Right atrium auricular region (tissue), 2 donors: ENCODE results near the gene GGTA1. TPM values are rescaled to one million over a fixed set of nuclear protein-coding genes. Genes with fewer than 3 reads are reported as not detected.

Experiments
- DNase-seq: peaks from one replicate; pipeline ENCODE4 v3.0.0-alpha.2; 2019; ENCODE audit warnings: low spot score
- H3K27ac ChIP-seq, 2 donors: fragments of 200-600 bp; sonication (generic); 1 replicate in 1 of 2; 2 replicates in 1 of 2; pipeline ENCODE4 v1.5.1; 2016 to 2019
- H3K27me3 ChIP-seq, 2 donors: fragments of 200-600 bp; sonication (generic); one replicate each; pipeline versions ENCODE4 v1.5.1 to v1.6.0; 2017 to 2019
- H3K36me3 ChIP-seq: fragments of 200-600 bp; sonication (generic); one replicate; pipeline ENCODE4 v1.5.1; 2016
- H3K4me1 ChIP-seq, 2 donors: fragments of 200-600 bp; sonication (generic); one replicate each; pipeline versions ENCODE4 v1.5.1 to v1.6.0; 2017 to 2019
- H3K4me3 ChIP-seq, 2 donors: fragments of 200-600 bp; sonication (generic); 1 replicate in 1 of 2; 2 replicates in 1 of 2; pipeline ENCODE4 v1.5.1; 2017 to 2019; ENCODE audit warnings: mild to moderate bottlenecking in 1 of 2, moderate library complexity in 1 of 2
- H3K9me3 ChIP-seq, 2 donors: fragments of 200-600 bp; sonication (generic); one replicate each; pipeline ENCODE4 v1.5.1; 2019
- CTCF ChIP-seq, 2 donors: fragments of 200-600 bp; sonication (generic); IDR thresholded peaks; one replicate each; pipeline ENCODE4 v1.5.1; 2019; ENCODE audit warnings: antibody characterized with exemption in 2 of 2
- total RNA-seq, 2 donors: library from RNA; depleted of rRNA; stranded (reverse); fragments of >200 nt; gene quantifications; one replicate each; pipeline ENCODE4 v1.1.0, GENCODE V29; 2016

Gene GGTA1
- total RNA-seq: 10 to 100 TPM; 11.6 to 15.2 TPM

GRCh38 chr9:121499427-121500164 is at the start of gene GGTA1:
TSS of gene GGTA1 (minus strand) at chr9:121499844. CDS start at chr9:121467922, 31,922 bp downstream.
- peak; percentile 76 for DNase-seq
- no peaks in the 10 kb centered on the region for H3K27me3 ChIP-seq
- TF ChIP-seq CTCF (IDR thresholded peaks at IDR 0.05): no peak
- H3K4me3 ChIP-seq: peak within 1 kb of the TSS; percentile 47 to 65
- peaks cover 0 to 19% of the 10 kb centered on the region in 2 donors for H3K4me1 ChIP-seq
- no peaks in the 10 kb centered on the region for H3K9me3 ChIP-seq
- H3K27ac ChIP-seq: peak within 1 kb of the TSS; percentile 74 to 79
- H3K36me3 ChIP-seq: no peaks in the 10 kb centered on the region

DNA sequence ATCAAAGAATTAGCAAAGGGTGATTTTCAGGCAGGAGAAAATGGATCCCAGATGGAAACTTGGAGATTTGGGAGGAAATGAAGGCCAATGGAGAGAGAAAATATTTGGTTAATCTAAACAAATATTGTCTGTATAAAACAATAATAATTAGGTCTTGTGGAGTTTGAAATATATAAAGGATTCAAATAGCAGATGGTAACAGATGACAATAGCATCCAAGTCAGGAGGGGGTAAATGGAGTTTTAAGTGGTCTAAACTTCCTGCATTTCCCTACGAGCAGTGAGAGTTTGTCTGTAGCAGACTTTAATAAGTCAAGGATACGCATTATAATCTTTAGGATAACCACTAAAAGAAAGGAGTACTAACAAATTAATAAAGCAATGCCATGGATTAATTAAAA is 49.0 kb upstream of the GGTA1 start:
- TF ChIP-seq CTCF (IDR thresholded peaks at IDR 0.05): no peak
- Histone ChIP-seq H3K9me3 (no peaks in the 10 kb centered on the region), H3K27me3 (no peaks in the 10 kb centered on the region), H3K4me1 (peaks cover 0 to 21% of the 10 kb centered on the region in 2 donors), H3K36me3 (no peaks in the 10 kb centered on the region), H3K4me3 (no peak overlapping the region), H3K27ac (no peak overlapping the region)
- DNase-seq: no peak

- peak overlapping the region in 1 of 2 donors; percentile 15 for H3K4me3 ChIP-seq
- peak; percentile 97 for DNase-seq
- H3K27ac ChIP-seq: no peak overlapping the region
- no peaks in the 10 kb centered on the region for H3K27me3 ChIP-seq
- H3K4me1 ChIP-seq: peaks cover 0 to 21% of the 10 kb centered on the region in 2 donors
- peak; percentile 97 for TF ChIP-seq CTCF (IDR thresholded peaks at IDR 0.05)
- no peaks in the 10 kb centered on the region for H3K9me3 ChIP-seq
- no peaks in the 10 kb centered on the region for H3K36me3 ChIP-seq
Measured at GRCh38 chr9:121545875-121546423, 46.3 kb upstream of the GGTA1 start.

DNA sequence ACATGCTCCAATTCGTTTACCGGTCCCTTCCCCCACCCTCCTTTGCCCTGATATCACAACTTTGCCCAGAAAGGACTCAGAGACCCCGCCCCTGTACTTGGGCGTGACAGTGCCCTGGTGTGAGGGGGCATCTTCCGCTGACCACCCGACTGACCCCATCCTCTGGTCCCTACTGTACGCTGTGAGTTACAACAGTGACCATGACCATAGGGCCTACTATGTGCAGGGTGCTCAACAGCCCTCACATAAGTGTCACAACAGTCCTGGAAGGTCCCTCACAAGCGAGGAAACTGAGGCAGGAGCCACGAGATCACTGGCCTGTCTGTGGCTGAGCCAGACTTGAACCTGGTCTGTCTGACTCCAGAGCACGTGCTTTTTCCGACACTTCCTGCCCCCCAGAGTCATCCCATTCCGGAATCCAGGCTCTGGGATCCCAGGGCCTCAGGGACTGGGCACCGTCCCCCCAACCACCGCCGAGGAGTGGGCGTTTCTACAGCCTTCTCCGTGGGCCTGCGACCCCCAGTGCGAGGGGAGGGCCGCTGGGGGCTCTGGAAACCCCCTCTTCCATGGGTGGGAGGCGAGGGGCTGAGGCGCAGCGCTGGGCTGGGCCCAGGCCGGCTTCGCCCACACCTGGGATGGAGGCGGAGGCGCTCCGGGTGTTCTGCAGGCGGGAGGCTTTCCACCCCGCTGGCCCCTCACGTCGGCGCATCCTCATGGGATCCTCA is 45.7 kb upstream of the GGTA1 start:
- no peak for DNase-seq
- peak overlapping the region in 1 of 2 donors; percentile 15 for H3K4me3 ChIP-seq
- H3K4me1 ChIP-seq: peaks cover 0 to 15% of the 10 kb centered on the region in 2 donors
- no peaks in the 10 kb centered on the region for H3K9me3 ChIP-seq
- TF ChIP-seq CTCF (IDR thresholded peaks at IDR 0.05): no peak
- no peaks in the 10 kb centered on the region for H3K36me3 ChIP-seq
- no peak overlapping the region for H3K27ac ChIP-seq
- H3K27me3 ChIP-seq: no peaks in the 10 kb centered on the region

DNA sequence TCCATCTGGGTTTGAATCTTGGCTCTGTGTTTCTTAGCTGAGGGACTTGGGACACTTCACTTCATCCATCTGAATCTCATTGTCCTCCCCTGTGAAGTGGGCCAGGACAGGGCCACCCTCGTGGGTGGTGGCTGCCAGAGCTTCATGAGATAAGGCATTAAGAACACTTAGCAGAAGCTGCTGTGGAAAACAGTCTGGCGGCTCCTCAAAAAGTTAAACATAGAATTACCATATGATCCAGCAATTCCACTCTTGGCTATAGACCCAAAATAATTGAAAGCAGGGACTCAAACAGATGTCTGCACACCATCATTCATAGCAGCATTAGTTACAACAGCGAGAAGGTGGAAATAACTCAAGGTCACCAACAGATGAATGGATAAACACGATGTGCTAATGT is 42.4 kb upstream of the GGTA1 start:
- no peak for TF ChIP-seq CTCF (IDR thresholded peaks at IDR 0.05)
- DNase-seq: no peak
- Histone ChIP-seq H3K9me3 (no peaks in the 10 kb centered on the region), H3K36me3 (no peaks in the 10 kb centered on the region), H3K27me3 (no peaks in the 10 kb centered on the region), H3K4me3 (no peak overlapping the region), H3K4me1 (peaks cover 0 to 17% of the 10 kb centered on the region in 2 donors), H3K27ac (peak overlapping the region in 1 of 2 donors; percentile 35)
